Dedifferentiated amniotic fluid mesenchymal stem cell (primary cell): ENCODE data around the gene SULF2.

ENCODE experiments used
- DNase-seq: peaks from one replicate; pipeline ENCODE4 v3.0.0-alpha.2; 2016; ENCODE audit errors: extremely low spot score

SULF2 gene

DNA sequence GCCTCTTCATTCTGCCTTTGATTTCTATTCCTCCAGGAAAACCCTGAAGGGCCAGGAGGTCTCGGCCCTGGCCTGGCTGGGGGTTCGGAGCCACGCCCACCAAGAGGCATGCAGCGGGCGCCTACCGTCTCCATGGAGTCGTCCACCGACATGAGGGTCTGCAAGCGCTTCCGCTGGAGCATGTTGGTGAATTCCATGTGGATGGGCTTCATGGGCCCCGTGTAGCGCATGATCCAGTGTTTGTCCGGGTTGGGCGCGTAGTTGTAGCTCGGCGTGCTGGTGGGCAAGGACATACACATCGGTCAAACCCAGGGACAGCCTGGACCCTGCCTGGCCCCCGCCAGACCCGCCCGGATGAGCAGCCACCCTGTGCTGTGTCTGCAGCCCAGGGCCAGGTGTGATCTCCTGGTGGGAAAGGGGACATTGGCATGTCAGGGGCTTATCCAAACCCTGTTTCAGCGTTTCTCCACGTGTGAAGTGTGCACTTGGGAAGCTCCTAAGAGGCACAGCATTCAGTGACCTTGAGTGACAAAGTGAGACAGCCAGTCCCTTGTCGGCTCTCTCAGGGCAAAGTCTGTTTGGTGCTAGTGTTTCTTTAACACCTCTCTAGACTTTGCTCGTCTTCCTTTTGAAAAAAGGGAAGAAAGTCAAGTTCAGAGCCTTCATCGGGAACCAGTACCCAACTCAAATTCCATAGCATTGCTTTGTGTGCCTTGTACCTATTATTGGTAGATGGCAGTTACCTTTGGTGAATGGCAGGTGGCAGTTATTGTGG, 100.8 kb downstream of the SULF2 start:
- no peak for DNase-seq

DNA sequence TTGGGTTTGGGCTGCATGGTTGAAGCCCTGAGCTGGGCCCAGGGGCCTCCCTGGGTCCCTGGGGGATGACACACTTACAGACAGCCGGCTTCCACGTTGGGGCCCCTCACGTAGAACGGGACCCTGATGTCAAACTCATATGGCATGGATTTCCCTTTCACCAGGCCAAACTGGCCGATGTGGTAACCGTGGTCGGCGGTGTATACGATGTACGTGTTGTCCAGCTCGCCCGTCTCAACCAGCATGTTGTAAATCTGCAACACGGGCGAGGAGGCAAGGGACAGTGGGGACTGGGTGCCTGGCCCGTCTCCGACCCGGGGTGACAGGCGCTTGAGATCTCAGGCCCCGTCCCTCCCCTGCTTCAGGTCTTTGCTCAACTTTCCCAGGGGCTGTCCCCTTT, 102.4 kb downstream of the SULF2 start:
- no peak for DNase-seq

DNA sequence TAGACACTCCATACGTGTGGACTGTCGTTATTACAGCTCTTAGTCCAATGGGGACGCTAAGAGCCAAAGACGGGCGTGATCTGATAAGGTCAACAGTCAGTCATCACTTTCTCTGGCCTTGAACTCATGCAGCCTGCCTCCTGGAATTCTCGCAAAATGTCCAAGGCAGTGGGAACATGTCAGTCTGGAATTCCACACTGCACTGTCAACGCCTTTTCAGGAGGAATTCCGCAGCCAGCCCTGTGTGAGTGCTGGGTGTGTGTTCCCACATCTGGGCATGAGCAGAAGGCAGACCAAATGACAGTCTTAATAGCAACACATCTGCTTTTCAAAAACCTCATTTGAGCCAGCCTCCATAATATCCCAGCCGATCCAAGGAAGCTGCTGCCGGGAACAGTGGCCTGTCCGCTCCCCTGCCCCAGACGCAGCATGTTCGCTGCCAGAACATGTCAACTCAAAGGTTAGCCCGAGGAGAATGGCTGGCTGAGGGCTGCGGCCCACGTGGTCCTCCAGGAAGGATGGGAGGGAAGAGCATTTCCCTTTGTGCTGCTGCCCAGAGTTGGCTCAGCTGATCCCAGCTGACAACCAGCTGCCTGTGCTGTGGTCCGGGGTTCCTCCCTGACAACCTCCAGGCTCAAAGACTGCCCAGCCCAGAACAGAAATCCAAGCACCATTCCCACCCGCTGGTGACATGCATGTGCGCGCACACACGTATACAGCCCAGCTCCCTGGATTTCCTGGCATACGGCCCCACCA, 103.1 kb downstream of the SULF2 start:
- DNase-seq = no peak

DNA sequence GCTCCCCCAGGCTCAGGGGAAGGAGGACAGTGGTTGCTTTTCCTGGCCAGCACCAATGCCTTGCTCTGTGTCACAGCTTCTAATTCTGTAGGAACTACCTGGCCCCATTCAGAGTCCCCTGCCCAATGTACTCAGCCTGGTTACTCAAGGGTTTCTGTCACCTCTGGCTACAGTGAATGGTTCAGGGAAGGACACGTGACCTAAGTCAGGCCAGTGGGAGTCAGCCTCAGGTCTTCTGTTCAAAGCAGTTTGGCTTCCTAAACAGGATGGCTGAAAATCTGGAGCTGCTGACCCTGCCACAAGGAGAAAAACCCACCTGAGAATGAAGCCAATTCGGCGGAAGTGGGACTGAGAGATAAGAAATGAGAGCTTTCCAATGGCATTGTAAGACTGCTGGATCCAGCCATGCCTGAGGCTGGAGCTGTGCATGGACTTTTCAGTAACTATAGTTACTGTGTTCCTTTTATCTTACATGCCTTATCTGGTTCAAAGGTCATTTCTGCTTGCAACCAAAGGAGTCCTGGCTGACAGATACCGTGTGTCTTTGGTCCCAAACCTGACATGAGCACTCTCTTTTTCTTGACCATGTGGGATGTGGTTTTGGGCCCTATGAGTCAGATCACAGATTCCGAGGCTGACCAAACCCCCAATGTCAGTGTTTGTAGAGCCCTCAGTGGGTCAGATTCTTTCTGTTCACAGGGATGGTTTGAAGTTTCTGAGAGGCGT, 104.3 kb downstream of the SULF2 start:
- DNase-seq = no peak

DNA sequence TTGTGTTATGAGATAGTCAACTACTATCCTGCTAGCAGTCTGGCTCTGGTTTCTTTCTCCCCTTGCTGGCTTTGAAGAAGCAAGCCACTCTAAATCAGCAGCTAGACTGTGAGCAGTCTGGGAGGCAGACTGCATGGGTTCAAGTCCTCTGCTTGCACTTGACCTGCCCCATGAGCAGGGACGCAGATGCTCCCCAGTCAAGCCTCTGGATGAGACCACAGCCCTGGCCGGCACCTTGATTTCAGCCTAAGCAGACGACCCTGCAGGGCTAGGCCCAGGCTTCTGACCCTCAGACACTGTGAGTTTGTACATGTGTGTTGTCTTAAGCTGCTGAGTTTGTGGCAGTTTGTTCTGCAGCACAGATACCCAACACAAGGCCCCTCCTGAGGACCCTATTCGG, 105.8 kb downstream of the SULF2 start:
- DNase-seq = no peak

DNA sequence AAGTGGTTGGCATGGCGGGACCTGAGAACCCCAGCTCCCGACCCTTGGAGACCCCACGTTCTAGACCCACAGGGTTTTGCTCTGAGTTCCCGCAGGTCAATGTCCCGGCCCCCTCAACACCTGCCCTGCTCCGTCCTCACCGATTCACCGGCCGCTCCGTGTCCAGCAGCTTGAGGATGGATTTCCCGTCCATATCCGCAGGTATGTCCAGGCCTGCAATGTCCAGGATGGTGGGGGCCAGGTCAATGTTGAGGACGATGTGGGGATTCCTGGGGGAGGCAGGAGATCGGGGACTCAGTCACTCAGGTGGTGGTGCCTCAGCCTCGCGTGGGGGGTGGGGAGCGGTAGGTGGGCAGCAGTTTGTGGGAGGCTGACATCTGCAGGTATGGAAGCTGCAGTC, 106.7 kb downstream of the SULF2 start:
- no peak for DNase-seq

DNA sequence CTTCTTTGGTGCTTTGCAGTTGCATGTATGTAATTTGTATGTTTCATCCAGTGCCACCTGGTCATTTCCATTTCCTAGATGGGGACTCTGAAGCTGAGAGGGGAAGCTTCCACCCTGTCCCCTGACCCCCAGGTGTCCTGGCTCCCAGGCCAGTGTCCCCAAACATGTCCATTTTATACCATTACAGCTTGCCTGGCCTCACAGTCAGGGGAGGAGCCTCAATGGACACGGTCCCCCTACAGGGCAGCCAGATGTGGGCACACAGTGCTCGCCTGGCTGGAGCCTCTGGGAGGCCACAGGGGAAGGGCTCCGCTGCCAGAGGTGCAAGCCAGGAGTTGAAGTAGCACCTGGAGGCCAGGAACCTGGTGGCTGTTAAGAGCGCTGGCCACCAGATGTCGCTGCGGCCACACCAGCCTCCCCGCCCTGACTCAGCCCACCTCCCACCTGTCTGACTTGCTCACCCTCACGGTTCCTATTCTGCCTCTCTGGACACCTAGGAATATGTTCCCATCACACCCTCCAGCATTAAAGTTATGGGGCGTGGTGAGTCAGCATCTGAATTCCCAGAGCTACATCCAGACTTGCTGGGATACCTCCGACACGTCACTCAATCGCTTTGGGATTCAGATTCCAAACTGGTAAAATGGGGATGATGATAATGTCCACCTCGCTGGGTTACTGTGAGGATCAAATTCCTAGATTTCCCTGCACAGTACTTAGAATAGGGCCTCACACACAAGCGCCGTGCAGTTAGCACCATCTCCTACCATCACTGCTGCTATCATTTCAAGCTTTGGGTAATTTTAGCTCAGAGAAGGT, 107.4 kb downstream of the SULF2 start:
- no peak for DNase-seq

DNA sequence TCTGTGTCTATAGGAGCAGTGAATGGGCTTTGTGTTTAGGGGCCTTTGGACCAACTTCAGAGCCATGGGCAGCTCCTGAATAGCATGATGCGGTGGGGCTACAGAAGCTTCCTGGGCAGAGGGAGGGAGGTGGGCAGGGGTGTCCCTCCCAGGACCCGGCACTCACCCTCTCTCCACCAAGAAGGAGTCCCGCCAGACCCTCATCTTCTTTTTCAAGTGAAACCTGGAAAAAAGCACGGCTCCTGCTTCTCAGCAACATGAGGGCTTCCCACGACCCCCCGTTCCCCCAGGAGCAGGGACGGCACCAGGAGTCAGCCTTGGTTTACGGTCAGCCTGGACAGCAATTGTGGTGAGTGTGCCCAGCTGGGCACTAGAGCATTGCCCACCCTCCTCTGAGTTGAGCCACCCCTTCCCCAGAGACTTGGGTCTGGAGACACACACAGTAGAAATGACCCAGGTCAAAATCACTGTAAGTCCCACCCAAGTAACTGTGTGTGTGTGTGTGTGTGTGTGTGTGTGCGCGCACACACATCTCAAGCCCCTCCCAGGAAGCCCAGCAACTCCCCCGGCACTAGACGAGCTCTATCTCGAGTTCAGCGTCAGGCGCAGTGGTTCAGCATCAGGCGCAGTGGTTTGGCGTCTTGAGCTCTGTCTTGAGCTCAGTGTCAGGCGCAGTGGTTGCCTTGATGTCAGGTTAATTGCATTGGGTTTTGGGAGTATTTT, 108.2 kb downstream of the SULF2 start:
- DNase-seq = no peak

DNA sequence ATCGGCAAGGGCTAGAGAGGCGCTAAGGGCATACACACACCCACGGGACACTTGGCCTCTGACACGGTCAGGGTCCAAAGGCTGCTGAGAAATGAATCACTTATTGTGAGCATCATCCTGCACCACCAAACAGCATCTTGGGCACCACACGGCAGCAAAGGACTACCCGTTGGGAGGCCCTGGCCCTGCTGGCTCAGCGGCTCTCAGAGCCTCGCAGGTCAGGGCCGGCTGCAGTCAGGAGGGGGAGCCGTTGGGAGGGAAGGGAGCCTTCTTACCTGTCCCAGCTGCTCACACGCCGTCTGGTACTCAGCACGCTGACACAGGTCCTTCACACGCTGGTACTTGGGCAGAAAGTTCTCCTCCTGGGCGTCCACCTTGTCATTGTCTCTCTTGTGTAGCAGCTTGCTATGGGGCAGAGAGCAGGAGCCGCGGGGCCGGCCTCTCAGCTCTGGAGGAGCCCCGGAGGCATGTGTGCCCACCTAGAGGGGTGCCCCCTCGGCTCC, 109.0 kb downstream of the SULF2 start:
- DNase-seq = no peak

DNA sequence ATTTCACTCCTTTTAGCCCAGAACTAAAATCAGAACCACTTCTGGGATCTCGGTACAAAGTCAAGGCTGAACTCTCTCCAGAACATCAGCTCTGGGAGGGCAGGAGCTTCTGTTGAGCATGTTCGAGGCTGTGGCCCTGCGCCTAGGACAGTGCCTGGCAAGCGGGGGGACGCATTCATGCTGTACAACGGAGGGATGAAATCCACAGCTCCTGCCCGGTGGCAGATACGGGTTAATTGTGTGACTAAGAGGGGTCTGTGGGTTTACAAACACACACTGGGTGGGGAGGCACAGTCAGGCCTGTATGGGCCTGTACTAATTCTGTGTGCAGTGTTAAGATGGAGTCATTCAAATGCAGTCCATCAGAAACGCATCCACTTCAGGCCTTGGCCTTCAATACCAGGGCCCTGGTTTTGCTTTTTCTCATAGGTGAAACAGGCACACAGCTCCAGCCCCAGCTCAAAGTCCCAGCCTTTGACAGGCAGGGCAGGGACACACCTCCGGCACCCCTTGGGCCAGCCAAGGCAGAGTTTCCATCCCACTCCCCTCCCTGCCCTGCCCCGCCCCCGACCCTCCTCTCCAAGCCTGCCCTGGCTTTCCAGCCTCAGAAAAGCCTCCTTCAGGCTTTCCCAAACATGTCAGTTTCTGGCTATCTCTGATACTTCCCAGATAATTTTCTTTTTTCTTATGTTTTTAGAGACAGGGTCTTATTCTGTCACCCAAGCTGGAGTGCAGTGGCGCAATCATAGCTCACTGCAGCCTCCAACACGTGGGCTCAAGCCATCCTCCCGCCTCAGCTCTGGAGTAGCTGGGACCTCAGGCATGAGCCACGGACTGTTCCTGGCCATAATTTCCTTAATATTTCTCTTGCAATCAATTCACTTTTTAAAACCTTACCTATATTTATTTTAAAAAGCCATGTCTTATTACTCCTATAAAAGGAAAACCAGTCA, 109.8 kb downstream of the SULF2 start:
- no peak for DNase-seq

DNA sequence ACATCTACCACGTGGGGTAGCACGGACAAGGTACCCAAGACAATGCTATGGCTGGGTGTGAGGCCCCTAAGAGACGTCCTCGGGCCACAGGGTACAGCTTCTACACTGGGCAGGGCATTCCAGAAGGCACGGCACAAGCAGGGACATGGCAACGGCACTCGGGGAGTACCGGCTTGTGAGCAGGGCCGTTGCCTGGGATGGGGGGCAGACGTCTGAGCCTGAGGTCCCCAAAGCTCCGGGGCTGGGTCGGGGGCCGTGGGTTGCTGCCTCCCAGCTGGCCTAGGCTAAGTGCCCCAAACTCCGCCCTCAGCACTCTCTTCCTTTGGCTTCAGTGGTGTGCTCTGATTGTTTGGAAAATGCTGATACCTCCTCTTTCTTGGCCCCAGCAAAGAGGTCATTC, 110.6 kb downstream of the SULF2 start:
- DNase-seq = no peak

DNA sequence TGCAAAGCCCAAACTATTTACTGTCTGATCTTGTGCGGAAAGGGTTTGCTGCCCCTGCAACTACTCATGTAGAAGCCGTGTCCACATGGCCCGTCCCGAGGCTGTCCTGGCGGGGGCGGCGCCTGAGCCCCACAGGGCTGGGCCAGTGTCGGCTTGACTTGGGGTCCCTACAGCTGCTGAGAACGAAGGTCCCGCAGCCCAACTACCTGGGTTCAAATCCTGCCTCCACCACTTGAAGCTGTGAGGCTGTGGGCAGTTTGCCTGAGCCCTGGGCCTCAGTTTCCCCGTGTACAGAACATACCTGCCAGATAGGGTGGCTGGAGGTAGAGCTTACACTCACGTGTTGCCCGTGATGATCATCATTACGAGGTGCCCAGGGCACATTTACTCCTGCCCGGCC, 111.1 kb downstream of the SULF2 start:
- no peak for DNase-seq

DNA sequence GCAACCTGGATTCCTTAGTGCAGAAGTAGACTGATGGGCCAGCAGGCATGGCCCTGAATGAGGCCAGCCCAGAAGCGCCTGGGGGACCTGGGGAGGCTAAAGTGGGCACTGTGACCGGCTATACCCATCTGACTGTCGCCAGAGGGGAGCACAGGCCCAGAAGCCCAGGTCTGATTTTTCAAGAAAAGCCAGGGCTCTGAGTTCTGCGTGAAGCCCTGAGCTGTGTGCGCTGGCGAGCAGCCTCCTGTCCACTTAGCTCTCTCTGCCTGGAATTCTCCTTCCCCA, 111.7 kb downstream of the SULF2 start:
- no peak for DNase-seq

DNA sequence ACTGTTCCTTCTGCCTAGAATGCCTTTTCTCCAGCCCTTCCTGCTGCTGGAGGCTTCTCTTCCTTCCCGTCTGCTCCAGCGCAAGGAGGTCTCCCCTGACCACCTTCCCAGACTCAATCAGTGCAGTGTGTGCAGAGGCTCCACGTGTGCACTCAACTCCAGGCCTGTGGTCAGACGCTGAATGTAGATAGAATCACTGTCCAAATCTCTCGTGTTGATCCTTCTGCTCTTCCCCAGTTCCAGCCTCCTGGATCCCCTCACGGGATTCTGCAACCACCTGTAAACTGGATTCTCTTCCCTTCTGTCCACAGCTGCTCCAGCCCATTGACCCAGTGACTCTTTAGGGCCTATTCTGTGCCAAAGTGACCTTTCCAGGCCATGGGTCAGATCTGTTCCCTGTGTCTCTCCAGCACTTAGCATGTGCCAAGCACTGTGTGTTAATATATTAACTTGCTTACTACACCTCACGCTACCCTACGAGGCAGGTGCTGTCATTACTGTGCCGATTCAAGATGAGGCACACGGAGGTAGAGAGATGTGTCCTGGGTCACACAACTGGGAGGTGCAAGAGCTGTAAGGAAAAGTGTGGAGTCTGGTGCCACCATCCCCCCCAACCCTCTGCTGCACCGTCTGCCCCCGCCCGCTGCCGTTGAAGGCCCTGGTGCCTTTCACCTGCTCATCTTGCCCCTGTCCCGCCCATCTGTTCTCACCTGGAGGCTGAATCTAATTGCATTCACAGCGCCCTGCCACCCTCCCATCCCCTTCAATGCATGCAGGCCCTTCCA, 112.2 kb downstream of the SULF2 start:
- DNase-seq = no peak

DNA sequence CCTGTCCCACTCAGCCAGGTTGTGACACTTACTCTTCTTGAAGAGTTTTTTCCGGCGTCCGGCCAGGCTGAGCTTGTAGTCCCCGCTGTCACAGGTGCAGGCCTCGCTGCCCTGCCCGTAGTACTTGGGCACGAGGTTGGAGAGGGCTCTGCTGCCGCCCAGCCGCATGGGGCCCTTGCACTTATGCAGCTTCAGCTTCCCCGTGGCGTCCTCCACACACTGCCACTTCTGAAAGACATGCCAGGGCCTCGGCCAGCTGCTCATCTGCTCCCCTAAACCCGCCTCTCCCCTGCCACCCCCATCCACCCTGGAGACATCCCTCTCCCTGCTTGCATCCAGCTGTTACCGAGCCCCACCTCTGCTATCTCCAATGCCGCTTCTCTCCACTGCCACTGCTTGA, 113.1 kb downstream of the SULF2 start:
- DNase-seq = no peak

DNA sequence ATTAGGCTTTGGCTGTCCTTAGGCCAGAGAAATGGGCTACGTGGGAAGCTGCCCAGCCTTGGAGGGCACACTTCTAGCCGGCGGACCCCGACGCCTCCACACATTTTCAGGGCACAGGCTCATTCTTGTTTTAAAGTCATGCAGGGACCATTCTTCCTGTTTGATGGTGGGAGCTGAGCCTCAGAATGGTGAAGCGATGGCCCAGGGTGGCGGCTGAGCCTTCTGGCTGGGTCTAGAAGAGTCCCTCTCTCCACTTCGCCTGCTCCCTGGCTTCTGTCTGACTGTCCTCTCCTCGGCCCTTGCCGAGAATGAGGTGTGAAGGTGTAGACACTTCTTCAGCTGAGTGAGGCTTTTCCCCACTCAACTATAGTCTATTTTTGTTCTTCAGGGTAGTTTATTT, 114.4 kb downstream of the SULF2 start:
- no peak for DNase-seq

DNA sequence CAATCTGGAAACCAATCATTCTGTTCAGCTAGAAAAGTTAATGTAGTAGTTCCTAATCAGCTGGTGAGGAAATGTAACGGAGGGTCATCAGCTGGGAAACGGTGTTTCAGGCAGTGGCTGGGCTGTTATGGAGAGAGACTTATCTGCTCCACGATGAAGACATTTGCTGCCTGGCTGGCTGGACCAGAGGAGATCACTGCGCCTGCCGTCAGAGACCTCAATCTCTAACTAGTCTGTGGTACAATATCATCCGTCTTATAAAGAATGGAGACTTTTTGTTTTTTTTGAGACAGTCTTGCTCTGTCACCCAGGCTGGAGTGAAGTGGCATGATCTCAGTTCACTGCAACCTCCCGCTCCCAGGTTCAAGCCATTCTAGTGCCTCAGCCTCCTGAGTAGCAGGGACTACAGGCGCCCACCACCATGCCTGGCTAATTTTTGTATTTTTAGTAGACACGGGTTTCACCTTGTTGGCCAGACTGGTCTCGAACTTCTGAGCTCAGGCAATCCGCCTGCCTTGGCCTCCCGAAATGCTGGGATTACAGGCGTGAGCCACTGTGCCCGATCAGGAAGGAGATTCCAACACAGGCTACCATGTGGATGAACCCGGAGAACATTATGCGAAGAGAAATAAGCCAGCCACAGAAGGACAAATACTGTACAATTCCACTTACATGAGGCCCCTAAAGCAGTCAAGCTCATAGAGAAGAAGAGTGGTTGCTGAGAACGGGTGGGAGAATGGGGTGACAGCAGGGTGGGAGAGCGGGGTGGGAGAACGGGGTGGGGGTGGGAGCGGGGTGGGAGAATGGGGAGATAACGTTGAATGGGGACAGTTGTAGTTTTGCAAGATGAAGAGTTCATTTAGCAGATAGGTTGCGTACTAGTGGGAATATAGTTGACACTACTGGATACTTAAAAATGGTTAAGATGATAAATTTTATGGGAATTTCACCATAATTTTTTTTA, 115.1 kb downstream of the SULF2 start:
- DNase-seq = no peak

DNA sequence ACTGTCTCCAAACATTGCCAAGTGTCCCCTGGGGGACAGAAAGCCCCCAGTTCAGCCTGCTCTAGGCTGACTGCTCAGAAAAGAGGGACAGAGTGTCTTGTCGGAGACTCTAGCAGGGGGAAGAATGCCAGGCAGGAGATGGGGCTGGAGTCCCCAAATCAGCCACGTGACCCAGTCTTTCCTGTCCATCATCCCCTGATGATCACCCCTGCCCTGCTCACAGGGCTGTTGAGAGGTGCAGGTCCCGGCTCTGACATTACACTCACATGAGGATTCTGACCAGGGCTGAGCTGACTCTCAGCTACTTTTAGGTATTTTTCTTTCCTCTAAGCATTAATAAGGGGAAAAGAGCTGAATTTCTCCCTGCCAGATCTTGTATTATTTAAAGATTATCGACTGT, 115.8 kb downstream of the SULF2 start:
- no peak for DNase-seq
